NCI-H345 (cell line): ENCODE measurements around the gene SLIT1.

Source experiments
- DNase-seq: peaks from one replicate; lab custom pipeline; 2025; lab: John Stamatoyannopoulos, UW

Gene SLIT1

DNA sequence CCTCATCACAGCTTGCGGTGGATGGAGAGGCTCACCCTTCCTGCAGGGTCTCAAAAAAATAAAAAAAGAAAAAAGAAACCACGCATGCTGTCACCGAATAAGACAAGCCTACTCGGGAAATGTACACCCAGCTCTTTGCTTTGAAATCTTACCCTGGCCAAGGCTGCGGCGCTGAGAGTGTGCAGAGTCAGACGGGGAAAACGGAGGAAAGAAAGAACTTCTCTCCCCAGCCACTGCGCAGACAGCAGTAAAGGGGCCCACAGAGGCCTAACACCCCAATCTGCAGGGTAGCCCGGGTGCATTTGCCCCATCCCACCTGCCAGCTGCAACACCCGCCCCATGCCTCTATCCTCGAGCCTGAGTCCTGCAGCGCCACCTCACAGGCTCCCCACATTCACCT lies 14.8 kb downstream of the SLIT1 start:
- DNase-seq, result no peak

DNA sequence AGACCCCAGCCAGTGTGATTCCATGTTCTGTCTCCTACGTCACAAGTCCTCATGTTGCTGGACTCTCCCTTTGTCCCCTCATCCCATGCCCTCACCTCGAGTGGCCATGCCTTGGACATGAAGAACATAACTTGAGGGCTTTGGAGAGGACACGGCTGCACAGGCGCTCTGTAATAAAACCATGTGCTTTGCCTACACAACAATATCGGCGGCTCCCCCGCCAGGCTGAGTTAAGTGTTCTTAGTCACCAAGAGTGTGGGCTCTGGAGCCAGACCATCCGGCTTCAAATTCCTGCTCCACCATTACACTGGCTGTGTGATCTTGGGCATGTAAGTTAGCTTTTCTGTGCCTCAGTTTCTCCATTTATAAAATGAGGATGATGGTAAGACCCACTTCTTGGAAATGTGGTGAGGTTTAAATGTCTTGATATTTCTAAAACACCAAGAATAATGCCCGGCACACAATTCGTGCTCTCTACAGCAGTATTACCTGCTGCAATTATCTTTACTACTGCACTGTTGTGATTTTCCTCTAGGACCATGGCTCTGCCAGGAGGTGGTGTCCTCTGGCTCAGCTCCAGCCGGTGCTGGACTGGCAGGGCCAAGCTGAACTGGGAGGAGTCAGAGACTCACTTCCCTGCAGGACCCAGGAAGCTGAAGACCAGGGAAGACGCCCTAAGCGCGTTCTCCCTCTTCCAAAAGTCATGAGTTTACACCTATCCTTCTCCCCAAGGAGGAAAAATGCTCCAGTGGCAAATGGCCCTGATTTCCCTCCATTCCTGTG lies 15.7 kb downstream of the SLIT1 start:
- no peak for DNase-seq

DNA sequence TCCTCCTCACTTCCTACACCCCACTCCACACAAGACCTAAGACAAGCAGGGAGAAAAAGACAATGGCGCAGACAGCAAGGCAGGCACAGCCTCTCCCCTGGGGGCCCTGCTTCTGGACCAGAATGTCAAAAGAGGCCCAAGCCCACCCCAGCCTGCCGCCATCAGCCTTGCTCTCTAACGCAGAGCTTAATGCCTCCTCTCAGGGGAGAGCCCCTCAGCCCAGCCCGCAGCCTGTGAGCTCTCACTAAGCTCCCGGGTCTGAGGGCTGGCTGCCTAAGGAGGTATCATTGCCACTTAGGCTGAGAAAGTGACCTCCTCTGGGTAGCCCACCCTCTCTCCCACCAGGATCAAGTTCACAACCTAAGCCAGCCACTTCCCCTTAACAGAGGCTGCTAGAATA lies 16.7 kb downstream of the SLIT1 start:
- no peak for DNase-seq

DNA sequence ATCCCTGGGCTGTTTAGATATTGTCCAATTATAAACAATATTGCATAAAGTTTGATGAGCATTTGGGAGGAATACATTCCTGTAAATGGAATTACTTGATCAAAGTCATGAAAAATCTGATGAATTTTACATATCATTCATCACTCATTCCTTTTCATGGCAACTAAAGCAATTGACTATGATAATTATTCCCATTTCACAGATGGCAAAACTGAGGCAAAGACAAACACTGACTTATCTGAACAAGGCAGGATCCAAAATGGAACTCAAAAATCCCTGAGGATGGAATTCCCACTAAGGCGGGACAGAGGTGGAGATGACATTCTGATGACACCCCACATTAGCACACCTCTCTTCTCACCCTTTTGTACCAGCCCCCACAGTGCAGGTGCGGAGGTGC lies 17.1 kb downstream of the SLIT1 start:
- DNase-seq, result no peak

DNA sequence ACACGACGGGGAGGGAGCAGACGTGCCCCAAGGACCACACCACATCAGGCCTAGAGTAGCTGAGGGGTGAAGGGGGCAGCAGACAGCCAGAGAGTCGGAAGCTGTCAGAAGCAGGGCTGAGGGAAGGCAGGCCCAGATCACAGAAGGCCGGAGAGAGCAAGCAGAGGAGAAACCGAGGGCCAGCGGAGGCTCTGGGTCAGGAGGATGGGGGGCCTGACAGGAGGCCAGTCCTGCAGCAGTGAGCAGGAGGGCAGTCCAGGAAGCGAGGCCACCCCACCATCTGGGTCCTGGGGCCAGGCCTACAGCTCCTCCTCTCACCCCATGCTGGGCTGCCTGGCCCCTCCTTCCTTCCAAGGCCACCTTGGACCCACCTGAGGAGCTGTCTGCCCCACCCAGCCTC lies 20.3 kb downstream of the SLIT1 start:
- DNase-seq, result no peak

DNA sequence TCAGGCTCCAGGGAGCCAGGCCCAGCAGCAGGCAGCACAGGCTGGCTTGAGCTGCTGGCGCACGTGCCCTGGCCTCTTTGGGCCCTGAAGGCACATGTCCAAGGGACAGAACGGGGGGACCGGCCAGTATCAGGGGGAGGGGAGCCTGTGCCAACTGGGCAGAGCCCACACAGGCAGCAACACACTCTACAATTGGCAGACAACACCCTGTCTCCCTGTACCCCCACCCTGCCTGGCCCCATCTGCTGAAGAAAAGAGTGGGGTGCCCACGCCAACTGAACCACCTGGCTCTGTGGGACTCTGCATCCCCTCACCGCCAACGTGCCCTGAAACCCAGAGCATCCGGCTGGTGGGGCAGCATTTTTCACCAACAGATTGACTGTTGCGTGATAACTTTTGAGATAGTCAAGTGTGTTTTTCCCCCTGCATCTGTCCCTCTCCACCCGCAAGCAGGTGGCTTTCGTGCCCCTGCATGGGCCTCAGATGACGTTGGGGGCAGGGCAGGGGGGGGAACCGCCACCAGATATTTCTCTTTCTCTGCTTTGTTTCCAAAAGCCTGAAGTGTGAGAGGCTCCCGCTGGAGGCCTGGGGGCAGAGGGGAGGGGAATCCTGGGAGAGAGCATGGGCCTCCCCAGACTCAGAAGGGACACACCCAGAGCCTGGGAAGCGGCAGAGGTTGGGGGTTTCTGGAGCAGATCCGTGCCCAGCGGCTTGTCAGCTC lies 21.8 kb downstream of the SLIT1 start:
- DNase-seq, result no peak

DNA sequence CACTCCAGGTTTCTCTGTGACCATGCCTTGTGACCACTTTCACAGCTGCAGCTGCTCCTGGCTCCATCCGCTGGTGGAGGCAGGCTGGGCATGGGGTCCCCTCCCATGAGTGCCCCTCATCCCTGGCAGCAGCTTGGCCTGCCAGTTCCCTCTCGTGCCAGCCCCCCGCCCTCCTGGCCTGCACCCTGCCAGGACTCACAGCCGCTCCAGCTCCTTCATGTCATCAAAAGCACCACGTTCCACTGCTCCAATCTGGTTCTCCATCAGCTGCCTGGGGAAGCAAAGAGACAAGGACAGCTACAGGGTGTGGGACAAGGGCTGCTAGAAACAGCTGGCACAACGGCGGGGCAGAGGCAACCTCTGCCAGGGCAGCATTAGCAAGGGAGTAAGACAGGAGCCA lies 22.6 kb downstream of the SLIT1 start:
- DNase-seq, result no peak

DNA sequence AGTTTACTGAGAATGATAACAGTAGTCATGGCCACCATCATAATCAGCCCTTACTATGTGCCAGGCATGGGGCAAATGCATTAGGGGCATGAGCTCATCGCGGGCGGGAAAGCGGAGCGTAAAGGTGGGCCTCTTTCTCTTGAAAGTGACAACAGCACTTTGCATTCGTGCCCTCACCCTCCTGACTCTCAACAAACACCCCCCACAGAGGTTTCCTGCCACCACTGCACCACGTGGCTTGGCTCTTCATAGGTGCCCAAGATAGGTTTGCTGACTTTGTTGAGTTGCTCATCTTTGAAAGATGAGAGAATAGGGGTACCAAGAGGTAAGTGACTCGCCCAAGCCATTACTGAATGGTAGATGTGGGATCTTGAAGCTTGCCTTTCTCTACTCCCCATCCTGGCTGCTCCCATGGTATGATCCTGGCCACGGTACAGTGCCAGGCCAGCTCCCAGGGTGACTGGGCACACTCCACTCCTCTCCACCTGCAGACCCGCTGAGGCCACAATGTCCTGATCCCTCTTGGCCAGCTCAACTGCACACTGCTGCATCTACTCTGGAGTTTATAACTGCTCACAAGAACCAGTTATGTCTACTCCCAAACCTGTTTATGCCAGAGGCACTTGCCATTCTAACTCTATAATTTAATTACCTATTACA lies 26.0 kb downstream of the SLIT1 start:
- no peak for DNase-seq

DNA sequence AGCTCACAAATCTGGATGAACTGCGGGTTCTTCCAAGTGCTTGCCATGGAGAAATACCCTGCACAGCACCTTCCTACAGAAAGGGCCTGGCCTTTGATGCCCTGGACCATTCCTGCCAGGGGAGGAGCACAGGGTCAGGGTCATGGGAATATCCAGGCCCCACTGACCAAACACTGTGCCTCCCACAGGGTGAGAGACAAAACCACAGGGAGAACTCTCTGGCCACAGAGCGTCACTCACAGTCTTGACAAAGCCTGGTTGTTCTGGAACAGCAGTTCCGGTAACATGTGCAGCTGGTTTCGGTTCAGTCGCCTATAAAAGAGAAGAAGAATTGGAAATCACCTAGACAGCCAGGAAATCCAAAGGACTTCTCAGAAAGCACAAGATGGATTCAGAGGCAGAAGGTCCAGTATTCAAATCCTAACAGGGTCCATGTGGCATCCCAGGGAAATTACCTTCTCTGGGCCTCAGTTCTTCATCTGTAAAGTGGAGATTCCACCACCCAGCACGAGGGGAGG lies 28.1 kb downstream of the SLIT1 start:
- DNase-seq, result no peak

DNA sequence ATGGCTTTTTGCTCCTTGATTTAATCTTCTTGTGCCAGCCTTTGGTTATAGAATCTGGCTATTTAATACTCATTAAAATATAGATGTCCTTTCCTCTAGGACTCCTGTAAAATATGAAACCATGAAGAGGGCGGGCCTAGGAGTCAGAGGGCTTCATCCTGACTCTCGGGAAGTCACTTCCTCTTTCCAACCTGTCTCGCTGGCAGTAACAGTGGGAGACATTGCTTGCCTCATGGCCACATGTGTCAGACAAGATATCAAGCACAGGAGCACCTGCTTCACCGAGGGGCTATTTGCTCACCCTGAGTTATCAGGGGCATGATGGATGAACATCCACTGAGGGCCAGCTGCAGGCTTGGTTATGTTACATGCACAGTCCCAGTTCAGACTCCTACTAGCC lies 31.0 kb downstream of the SLIT1 start:
- DNase-seq, result no peak

DNA sequence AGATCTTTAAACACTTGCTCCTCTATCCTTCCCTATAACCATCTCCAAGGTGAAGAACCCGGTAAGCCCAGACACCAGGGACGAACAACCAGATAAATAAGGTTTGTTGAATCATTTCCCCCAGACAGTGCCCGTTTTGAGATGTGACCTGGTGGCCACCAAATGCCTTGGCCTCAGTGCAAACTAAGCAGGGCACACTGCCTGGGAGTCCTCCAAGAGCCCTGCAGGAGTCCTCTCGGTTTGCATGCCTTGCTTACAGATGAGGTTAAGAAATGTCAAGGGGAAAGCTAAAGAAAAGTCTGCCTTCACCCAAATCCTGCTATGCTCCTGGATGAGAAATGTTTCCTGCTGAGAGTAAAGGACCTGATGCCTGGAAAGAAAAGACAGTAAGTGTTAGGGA lies 31.6 kb downstream of the SLIT1 start:
- DNase-seq, result no peak

DNA sequence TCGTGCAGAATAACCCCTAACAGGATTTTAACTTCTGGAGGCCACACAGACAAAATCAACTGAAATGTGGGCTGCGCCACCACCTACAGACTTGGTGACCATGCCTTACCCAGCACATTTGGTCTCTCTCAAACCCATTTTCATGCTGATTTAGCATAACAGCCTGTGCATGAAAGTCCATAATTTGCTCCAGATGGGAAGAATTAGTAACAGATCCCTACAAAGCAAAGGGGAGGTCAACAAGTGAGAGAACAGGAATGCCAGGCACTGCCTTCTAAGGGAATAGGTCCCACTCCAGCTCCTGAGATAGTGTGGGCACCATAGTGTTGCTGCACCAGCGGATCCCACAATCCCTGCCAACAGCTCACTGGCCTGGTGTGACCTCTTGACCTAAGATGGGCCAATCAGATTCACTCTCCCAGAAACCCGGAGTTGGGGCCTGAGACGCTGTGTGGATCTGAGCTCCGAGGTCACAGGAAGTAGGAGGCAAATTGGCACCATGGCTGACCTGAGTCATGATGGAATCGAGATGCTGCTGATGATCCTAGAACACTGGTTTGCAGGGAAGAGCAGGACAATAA lies 32.4 kb downstream of the SLIT1 start:
- no peak for DNase-seq

DNA sequence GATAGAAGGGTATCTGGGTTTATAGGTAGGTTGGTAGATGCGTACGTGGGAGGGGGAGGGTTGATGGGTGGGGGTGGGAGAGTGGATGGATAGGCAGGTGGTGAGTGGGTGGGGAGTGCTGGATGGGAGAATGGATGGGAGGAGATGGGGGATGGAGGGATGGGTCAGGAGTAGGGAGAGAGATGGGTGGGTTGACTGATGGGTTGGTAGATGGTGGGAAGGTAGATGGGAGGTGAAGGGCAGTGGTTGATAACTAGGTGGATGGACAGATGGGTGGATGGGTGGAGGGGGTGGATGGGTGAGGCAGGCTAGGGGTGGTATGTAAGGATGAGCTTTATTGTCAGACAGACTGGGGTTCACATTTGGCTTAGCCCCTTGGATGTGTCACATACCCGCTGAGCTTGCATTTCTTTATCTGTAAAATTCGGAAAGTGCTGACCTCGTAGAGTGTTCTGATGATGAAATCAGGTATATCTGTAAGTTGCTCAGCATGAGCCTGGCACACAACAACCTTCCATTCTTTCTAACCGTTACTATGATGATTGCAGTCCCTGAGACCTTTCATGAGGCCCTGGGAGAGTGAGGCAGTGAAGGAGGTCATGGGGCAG lies 34.3 kb downstream of the SLIT1 start:
- no peak for DNase-seq

DNA sequence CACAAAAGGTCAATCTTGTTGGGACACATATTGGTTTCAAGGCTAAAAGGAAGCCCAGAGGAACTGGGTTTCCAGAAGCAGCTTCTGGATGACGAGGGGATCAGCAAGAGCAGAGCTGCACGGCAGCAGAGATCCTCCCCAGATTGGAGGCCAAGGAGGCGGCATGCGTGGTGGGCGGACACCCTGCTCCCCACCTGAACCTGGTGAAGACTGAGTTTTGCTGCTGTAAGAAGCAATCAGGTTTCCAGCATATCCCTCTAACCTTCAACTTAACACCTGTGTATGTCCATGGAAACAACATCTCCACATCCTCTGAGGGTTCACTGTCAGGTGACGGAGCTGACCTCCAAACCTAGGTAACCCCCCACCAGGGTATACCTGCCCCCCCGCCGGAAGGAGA lies 35.1 kb downstream of the SLIT1 start:
- no peak for DNase-seq

DNA sequence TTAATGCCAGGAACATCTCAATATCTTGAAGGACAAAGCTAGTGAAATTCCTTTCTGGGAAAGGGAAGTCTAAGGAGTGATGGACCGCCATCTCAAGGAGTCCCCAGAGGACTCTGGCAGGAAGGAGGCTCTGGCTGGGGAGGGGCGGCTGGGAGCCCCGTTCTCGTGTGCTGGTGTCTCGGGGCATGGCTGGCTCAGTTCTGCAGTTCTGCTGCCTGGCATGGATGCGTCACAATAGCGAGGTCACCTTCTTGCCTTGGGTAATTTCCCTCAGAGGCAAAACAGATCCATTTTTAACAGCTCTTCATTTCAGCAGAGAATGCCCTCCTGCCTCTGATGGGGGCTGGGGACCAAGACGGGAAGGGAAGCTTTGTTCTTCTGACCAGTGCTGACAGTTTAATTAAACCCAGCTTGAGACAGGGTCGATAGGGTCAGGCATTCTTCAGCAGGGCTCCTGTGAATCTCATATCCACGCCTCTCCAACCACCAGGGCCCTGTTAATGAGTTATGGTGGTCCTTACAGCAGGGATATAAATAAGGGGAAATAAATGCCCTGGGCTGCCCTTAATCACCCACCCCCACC lies 35.7 kb downstream of the SLIT1 start:
- DNase-seq, result no peak

DNA sequence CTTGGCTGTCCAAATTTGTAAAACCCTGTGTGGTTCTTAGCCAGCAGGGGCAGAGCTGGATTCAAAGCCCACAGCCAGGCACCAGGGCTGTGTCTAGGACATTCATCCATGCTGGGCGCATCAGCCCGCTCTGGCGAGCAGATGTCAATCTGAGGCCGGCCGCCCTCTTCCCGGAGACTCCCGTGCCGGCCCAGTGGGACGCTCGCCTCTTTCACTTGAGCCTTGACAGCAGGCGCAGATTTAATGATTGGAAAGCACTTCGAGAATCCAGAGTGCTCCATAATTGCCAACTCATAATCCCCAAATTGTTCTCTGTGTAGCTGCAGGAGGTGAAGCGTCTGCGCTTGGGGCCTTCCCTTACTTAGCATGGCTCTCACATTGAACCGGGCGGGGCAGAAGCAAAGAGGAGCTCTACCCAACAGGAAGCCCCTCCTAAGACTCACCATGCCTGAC lies 36.7 kb downstream of the SLIT1 start:
- DNase-seq, result no peak

DNA sequence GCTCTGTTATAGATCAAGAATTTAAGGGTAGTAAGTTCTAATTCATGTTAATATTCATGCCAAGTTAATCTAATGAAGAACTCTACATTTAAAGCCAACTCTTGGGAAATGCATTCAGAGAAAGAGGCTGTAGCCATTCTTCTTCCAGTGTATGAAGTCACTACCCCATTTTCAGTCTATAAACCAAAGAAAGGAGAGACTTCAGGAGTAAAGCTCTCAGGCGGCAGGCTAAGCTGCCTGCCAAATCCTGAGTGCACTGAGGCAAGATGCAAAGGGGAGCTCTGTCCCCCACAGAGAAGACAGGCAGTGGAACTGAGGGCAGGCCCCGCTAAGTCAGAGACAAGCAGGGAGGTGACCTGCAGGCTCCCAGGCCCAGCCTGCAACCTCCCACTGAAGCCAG lies 41.5 kb downstream of the SLIT1 start:
- no peak for DNase-seq

DNA sequence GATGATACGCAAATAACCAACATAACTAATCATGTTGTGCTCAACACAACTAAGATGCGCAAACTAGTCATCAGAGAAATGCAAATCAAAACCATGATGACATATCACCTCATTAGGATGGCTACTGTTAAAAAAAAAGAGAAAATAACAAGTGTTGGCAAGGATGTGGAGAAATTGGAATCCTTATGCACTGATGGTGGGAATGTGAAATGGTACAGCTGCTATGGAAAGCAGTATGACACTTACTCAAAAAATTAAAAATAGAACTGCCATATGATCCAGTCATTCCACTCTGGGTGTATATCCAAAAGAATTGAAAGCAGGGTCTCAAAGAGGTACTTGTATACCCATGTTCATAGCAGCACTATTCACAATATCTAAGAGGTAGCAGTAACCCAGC lies 42.9 kb downstream of the SLIT1 start:
- no peak for DNase-seq

DNA sequence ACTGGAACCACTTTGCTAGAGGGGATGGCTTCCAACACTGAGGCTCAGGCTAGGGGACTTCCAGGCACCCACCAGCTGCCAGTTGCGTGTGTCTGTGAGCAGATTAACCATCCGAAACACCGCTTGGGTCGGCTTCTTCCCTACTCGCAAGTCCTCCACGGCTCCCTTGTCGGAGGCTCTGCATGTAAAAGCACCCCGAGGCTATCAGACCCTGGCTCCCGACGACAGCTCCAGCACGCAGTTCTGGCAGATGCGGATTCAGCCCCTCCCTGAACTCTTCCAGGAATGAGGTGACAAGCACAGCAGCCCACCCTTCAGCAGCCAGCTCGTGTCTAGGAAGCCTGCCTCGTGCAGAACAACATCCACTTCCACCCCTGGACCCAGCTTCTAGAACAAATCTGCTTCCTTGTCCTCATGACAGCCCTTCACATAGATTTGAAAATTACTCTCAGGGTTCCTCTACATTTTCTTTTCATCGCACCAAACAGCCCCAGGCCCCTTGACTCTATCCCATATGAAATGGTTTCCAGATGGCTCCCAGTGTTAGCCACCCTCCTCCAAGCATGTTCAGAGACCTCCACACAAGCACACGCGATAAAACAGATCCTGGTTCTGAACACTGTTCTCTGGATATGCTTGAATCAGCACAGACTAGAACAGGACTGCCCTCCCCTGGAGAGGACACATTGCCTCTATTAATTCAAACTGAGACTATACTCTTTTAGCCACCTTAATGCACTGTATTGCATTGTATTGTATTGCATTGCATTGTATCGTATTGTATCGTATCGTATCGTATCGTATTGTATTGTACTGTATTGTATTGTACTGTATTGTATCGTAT lies 44.6 kb downstream of the SLIT1 start:
- DNase-seq, result no peak

DNA sequence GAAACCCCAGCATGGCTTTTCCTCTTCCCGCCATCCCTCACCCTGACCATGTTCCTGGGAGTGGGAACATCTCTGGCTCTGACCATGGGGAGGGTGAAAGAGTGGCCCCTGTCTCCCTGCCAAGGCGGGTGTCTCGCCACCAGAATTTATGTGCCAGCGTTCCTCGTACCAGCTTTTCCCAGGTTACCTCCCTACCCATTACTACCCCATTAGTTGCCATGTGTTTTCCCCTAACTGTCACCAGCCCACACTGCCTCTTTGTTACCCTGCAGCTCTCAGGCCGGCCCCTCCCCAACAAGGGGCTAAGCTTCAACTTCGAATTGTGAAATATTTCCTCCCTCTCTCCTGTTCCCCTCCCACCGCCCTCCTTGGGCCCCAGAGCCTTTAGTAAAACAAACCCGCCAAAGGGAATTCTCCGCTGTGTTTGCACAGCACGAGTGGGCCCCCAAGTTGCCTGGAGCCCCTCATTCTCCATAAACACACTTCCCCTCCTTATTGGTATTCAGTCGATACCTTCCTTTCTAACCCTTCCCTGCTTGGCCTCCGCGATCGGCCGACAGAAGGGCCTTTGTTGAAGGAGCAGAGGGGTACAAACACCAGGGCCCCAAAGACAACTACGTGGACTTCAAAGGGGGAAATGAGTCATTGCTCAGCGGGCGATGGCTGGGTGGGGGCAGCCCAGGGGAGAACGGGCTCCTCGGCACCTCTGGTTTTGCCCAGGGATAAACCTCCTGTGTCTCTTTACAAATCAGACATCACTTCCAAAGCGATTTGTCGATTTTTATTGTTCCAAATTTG lies 45.5 kb downstream of the SLIT1 start:
- DNase-seq, result no peak
